ENCODE measurements around the gene ADPRHL1. TPM values are rescaled to one million over a fixed set of nuclear protein-coding genes. Genes with fewer than 3 reads are reported as not detected.

The ADPRHL1 gene
- total RNA-seq, 2 experiments from 2014 or later, result 0.42 to 0.47 TPM

- H3K27me3 ChIP-seq (ENCODE audit: control insufficient read depth in 1 of 2, insufficient read depth in 2 of 2, low read length in 2 of 2), result no peaks in the 10 kb centered on the region
- no peaks in the 10 kb centered on the region for H3K4me1 ChIP-seq (ENCODE audit: insufficient read depth, low read length)
- no peak overlapping the region for H3K27ac Mint-ChIP-seq
- no peaks in the 10 kb centered on the region for H3K9me3 ChIP-seq (ENCODE audit: control insufficient read depth in 1 of 2, insufficient read depth in 1 of 2, low read length in 2 of 2)
- H3K9me3 Mint-ChIP-seq, result no peaks in the 10 kb centered on the region
- POLR2A ChIA-PET, result no interaction called here
- H3K27me3 Mint-ChIP-seq, result no peaks in the 10 kb centered on the region
- intact Hi-C loops (cut with DNase I, micrococcal nuclease), result no loop called here
- no peak overlapping the region for H3K4me3 ChIP-seq (ENCODE audit: low read length)
- H3K27ac ChIP-seq (ENCODE audit: low read depth in 1 of 2, low read length in 2 of 2), result no peak overlapping the region
- no peak for TF ChIP-seq CTCF (IDR thresholded peaks at IDR 0.05)
- H3K4me1 Mint-ChIP-seq (ENCODE audit: low read depth), result no peaks in the 10 kb centered on the region
- no peaks in the 10 kb centered on the region for H3K36me3 Mint-ChIP-seq (ENCODE audit: low read depth)
- no peak overlapping the region for H3K4me3 Mint-ChIP-seq
- no peak for DNase-seq
- CTCF ChIA-PET, result no interaction called here
- no peaks in the 10 kb centered on the region for H3K36me3 ChIP-seq (ENCODE audit: insufficient read depth, low read length)
- no peak for ATAC-seq (ENCODE audit: poor library complexity)
These were observed 22.7 kb downstream of the ADPRHL1 start for GRCh38 chr13:113430378-113431110.

DNA sequence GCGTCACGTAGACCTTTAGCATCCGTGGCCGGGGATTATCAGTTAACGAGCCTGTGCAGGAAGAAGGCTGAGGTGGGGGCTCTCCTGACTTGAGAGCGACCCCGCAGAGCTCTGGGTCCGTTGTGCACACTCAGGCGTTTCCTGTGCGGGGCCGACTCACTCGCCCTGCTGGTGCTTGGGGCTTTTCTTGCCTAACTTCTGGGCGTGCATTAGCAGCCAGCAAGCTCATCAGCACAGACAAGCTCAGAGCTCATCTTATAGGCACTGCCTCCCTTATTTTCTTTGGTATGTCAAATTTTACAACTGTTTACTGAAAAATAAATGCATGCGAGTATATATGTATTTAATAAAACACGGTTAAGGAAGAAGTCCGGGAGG lies 23.7 kb downstream of the ADPRHL1 start:
- no peak for TF ChIP-seq CTCF (IDR thresholded peaks at IDR 0.05)
- intact Hi-C loops (cut with DNase I, micrococcal nuclease), result no loop called here
- H3K27ac Mint-ChIP-seq, result no peak overlapping the region

GRCh38 chr13:113428871-113429607 lies 24.2 kb downstream of the ADPRHL1 start:
- H3K36me3 Mint-ChIP-seq (ENCODE audit: low read depth), result no peaks in the 10 kb centered on the region
- H3K9me3 ChIP-seq (ENCODE audit: control insufficient read depth in 1 of 2, insufficient read depth in 1 of 2, low read length in 2 of 2), result no peaks in the 10 kb centered on the region
- DNase-seq (no peak), ATAC-seq (ENCODE audit: poor library complexity) (no peak)
- no peak for TF ChIP-seq CTCF (IDR thresholded peaks at IDR 0.05)
- H3K9me3 Mint-ChIP-seq, result no peaks in the 10 kb centered on the region
- H3K36me3 ChIP-seq (ENCODE audit: insufficient read depth, low read length), result no peaks in the 10 kb centered on the region
- H3K4me3 ChIP-seq (ENCODE audit: low read length), result no peak overlapping the region
- POLR2A ChIA-PET, result no interaction called here
- H3K27me3 Mint-ChIP-seq, result no peaks in the 10 kb centered on the region
- intact Hi-C loops (cut with DNase I, micrococcal nuclease), result no loop called here
- no peak overlapping the region for H3K27ac ChIP-seq (ENCODE audit: low read depth in 1 of 2, low read length in 2 of 2)
- H3K27ac Mint-ChIP-seq, result no peak overlapping the region
- no peaks in the 10 kb centered on the region for H3K4me1 Mint-ChIP-seq (ENCODE audit: low read depth)
- H3K4me1 ChIP-seq (ENCODE audit: insufficient read depth, low read length), result no peaks in the 10 kb centered on the region
- no peaks in the 10 kb centered on the region for H3K27me3 ChIP-seq (ENCODE audit: control insufficient read depth in 1 of 2, insufficient read depth in 2 of 2, low read length in 2 of 2)
- CTCF ChIA-PET, result no interaction called here
- H3K4me3 Mint-ChIP-seq, result no peak overlapping the region

More for the DNA sequence above, 23.7 kb downstream of the ADPRHL1 start:
- DNase-seq (no peak), ATAC-seq (ENCODE audit: poor library complexity) (no peak)
- Mint-ChIP-seq H3K4me3 (no peak overlapping the region), H3K9me3 (no peaks in the 10 kb centered on the region), H3K4me1 (ENCODE audit: low read depth) (no peaks in the 10 kb centered on the region), H3K27me3 (no peaks in the 10 kb centered on the region), H3K36me3 (ENCODE audit: low read depth) (no peaks in the 10 kb centered on the region)
- ChIA-PET POLR2A (no interaction called here), CTCF (no interaction called here)
- no peaks in the 10 kb centered on the region for H3K27me3 ChIP-seq (ENCODE audit: control insufficient read depth in 1 of 2, insufficient read depth in 2 of 2, low read length in 2 of 2)
- H3K4me3 ChIP-seq (ENCODE audit: low read length), result no peak overlapping the region
- H3K36me3 ChIP-seq (ENCODE audit: insufficient read depth, low read length), result no peaks in the 10 kb centered on the region
- no peaks in the 10 kb centered on the region for H3K4me1 ChIP-seq (ENCODE audit: insufficient read depth, low read length)
- no peaks in the 10 kb centered on the region for H3K9me3 ChIP-seq (ENCODE audit: control insufficient read depth in 1 of 2, insufficient read depth in 1 of 2, low read length in 2 of 2)
- no peak overlapping the region for H3K27ac ChIP-seq (ENCODE audit: low read depth in 1 of 2, low read length in 2 of 2)

All from CD4-positive, alpha-beta T cell (primary cell).